ENCODE data around the gene TCP1.
A peak's percentile ranks its signal among the peaks of the same experiment; 100 is the strongest.
"Not testable (repeated sequence)": the region's sequence is repeated elsewhere in the genome, so short reads cannot be mapped to it uniquely, and the experiment has no call there.

The TCP1 gene

GRCh38 chr6:159816775-159817174 is 27.4 kb upstream of the TCP1 start:
- DNase-seq: not testable (repeated sequence)

DNA sequence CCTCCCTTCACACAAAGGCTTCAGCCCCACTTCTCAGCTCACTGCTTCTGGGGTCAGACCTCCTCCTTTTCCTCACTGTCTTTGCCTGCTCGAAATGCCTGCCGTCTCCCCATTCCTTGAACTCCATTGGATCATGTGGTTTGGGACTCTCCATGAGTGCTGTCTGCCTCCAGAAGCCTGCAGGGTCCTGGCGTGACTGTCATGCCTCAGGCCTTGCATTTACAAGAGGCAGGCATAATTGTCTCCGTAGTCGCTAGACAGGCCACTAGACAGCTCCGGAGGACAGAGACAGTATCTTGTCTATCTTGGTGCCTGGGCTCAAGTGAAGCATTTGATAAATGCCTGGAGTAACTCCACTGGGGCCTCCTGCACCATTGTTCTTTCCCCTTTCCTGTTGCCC is 26.0 kb upstream of the TCP1 start:
- DNase-seq: no peak

- no peak for DNase-seq
These were observed 24.4 kb upstream of the TCP1 start for GRCh38 chr6:159813781-159814180.

DNA sequence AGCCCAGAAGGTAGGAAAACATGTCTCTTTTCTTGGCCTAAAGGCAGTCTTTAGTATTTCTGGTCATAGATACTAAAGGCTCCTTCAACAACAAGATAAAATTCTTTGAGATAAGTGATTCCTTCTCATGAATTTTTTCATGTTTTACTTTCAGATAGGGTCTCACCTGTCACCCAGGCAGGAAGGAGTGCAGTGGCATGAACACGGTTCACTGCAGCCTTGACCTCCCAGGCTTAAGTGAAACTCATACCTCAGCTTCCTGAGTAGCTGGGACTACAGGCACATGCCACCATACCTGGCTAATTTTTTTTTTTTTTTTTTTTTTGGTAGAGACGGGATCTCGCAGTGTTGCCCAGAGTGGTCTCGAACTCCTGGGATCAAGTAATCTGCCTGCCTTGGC is 19.7 kb upstream of the TCP1 start:
- DNase-seq: no peak

- DNase-seq: no peak
These were observed 19.2 kb upstream of the TCP1 start for GRCh38 chr6:159808647-159809046.

- DNase-seq: no peak
These were observed 17.9 kb upstream of the TCP1 start for GRCh38 chr6:159807150-159807858.

DNA sequence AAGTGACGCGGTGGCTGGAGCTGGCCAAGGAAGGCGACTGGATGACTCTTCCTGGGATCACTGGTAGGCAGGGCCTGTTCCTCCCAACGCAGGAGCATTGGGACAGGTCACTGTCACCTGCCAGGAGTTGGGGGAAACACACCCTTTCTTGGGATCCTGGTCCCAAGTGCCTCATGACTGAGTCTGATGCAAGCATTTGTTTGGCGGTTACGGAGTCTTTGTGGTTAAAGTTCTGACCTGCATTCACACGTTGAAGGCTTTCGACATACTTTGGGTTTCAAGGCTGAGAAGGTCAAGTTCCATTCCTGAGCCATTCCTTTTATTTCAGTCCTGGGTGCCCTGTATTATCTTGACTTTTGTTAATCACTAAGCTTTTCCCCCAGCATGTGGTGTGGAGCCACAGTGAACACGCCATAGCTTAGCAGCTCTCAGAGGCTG is 16.6 kb upstream of the TCP1 start:
- no peak for DNase-seq

GRCh38 chr6:159805440-159806020 is 16.1 kb upstream of the TCP1 start:
- no peak for DNase-seq

DNA sequence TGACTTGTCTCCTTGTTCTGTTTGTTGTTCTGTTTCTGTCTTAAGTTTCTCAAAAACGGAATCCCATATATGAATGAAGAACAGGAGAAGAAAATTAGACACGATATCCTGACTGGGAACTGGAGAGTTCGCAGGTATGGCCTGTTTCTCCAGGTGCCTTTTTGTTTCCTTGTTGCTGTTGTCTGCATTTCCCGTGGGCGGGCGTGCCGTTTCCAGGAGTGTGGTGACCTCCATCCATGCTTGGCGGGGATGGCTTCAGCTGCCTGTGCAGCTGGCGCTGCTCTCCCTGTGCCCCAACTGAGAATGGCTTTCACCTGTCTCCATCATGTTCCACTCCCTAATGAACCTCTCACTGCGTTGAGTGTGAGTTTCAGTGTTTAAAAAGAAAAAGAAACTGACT is 15.1 kb upstream of the TCP1 start:
- no peak for DNase-seq

GRCh38 chr6:159801935-159802334 is 12.5 kb upstream of the TCP1 start:
- DNase-seq: no peak

GRCh38 chr6:159800141-159800865 is 10.9 kb upstream of the TCP1 start, which contains the start of gene PNLDC1:
Gene PNLDC1, plus strand, starts transcription at chr6:159800276. Its CDS starts 32 bp downstream, at chr6:159800308.
- no peak for DNase-seq

- no peak for DNase-seq
These were observed 8.2 kb upstream of the TCP1 start for GRCh38 chr6:159797554-159797953.

DNA sequence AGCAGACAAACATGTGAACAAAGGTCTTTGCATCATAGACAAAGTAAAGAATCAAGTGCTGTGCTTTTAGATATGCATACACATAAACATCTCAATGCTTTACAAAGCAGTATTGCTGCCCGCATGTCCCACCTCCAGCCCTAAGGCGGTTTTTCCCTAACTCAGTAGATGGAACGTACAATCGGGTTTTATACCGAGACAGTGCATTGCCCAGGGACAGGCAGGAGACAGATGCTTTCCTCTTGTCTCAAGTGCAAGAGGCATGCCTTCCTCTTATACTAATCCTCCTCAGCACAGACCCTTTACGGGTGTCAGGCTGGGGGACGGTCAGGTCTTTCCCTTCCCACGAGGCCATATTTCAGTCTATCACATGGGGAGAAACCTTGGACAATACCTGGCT is 5.6 kb upstream of the TCP1 start:
- DNase-seq: not testable (repeated sequence)

DNA sequence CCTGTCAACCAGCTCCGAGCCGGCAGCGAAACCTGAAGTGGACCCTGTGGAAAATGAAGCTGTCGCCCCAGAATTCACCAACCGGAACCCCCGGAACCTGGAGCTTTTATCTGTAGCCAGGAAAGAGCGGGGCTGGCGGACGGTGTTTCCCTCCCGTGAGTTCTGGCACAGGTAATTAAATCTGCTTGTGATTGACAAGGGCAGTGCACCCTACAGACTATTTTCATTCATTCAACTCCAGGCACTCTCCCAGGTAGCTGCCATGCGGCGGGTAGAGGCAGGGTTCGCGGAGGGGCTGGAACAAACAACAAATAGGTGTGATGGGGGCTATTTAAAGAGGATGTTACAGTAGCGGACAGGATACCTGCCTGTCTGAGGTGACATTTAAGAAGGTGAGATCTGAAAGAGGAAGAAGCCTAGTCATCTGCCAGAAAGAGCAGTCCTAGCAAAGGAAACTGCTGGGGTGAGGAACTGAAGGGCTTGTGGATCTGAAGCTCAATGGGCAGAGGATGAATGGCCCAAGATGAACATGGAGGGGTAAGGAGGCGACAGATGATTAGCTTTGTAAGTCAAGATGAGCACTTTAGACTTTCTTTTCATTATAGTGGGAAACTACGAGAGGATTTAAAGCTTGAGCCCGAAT is 1.7 kb upstream of the TCP1 start:
- DNase-seq: peak; percentile 52

- DNase-seq: peak; percentile 98
These were observed 950 bp upstream of the TCP1 start, which contains the start of gene MRPL18 for GRCh38 chr6:159790149-159790955. Gene MRPL18, plus strand, starts transcription at chr6:159790467. Its CDS starts 121 bp downstream, at chr6:159790588.

GRCh38 chr6:159788753-159789376 is 537 bp downstream of the TCP1 start:
- DNase-seq: peak; percentile 58

DNA sequence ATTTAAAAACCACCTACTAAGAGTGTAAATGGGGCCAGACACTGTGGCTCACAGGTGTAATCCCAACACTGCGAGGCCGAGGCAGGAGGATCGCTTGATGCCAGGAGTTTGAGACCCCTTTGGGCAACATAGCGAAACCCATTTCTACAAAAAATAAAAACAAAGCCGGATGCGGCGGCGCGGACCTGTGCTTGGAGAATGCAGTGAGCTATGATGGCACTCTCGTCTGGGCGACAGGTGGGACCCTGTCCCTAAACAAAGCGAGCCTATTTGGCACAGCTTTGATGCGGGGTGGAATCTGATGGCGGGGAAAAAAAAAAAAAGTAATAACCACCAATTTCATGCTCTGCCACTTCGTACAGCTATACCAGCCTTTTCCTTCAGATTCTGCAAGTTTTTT is 1.1 kb downstream of the TCP1 start:
- no peak for DNase-seq

- no peak for DNase-seq
These were observed 10.8 kb downstream of the TCP1 start for GRCh38 chr6:159778542-159779103.

GRCh38 chr6:159778131-159778530 is 11.3 kb downstream of the TCP1 start:
- no peak for DNase-seq

- DNase-seq: no peak
These were observed 12.0 kb downstream of the TCP1 start for GRCh38 chr6:159777240-159777904.

GRCh38 chr6:159772196-159772595 is 17.2 kb downstream of the TCP1 start:
- DNase-seq: no peak
